Prostate gland (tissue), 2 donors: Measurements from ENCODE around the gene HS3ST3A1.

Source experiments
- POLR2A ChIP-seq: fragments of 450-650 bp; IDR thresholded peaks from one replicate; pipeline ENCODE4 v1.6.1; 2016; ENCODE audit warnings: antibody characterized with exemption, mild to moderate bottlenecking
- POLR2AphosphoS5 ChIP-seq: sonication (generic); formaldehyde crosslinking; IDR thresholded peaks from one replicate; pipeline ENCODE4 v1.6.1; 2017; ENCODE audit warnings: antibody characterized with exemption
- TF ChIP-seq, protein P1 (sequence below), 4 experiments: fragments of 200-600 bp in 2 of 4; fragments of 450-650 bp in 2 of 4; sonication (generic) in 2 of 4; IDR thresholded peaks; 1 replicate in 3 of 4; 2 replicates in 1 of 4; pipeline ENCODE4 v1.5.1; 2016 to 2019; ENCODE audit warnings: antibody characterized with exemption in 4 of 4, mild to moderate bottlenecking in 2 of 4, moderate library complexity in 2 of 4

DNA sequence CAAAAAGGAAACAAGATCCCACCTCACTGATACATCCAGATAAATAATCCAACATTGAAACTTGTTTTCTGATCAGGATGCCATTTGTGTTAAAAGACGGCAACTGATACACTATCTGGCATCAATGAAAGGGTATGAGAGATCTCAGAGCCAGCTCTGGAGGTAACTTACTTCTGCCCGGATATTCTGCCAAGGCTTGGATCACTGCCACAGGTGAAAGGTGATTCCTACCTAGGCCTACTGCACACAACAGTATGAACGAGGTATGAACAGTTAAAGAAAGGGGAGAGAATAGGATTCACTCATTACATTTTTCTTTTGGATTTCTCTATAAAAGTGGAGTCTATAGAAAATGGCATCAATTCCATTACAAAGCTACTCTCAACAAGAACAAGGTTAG, 136.1 kb downstream of the HS3ST3A1 start:
- no peak for TF ChIP-seq POLR2A
- TF ChIP-seq, protein P1, sequence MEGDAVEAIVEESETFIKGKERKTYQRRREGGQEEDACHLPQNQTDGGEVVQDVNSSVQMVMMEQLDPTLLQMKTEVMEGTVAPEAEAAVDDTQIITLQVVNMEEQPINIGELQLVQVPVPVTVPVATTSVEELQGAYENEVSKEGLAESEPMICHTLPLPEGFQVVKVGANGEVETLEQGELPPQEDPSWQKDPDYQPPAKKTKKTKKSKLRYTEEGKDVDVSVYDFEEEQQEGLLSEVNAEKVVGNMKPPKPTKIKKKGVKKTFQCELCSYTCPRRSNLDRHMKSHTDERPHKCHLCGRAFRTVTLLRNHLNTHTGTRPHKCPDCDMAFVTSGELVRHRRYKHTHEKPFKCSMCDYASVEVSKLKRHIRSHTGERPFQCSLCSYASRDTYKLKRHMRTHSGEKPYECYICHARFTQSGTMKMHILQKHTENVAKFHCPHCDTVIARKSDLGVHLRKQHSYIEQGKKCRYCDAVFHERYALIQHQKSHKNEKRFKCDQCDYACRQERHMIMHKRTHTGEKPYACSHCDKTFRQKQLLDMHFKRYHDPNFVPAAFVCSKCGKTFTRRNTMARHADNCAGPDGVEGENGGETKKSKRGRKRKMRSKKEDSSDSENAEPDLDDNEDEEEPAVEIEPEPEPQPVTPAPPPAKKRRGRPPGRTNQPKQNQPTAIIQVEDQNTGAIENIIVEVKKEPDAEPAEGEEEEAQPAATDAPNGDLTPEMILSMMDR (IDR thresholded peaks at IDR 0.05), result no peak
- no peak for TF ChIP-seq POLR2AphosphoS5
